MM.1S (cell line): ENCODE data around the gene RCBTB2.

Source experiments
- DNase-seq: peaks from one replicate; pipeline ENCODE4 v3.0.0-alpha.2; 2015
- H2AFZ ChIP-seq: fragments of 300-600 bp; sonication (generic); 2 replicates; pipeline ENCODE4 v1.6.0; 2016; ENCODE audit warnings: antibody characterized with exemption, low read length
- H3F3A ChIP-seq: fragments of 300-600 bp; sonication (generic); 2 replicates; pipeline ENCODE4 v1.6.1; 2016; ENCODE audit warnings: mild to moderate bottlenecking, antibody characterized with exemption, low read length, moderate library complexity, mixed read lengths; ENCODE audit not compliant: insufficient read depth
- H3K27ac ChIP-seq: fragments of 300-600 bp; sonication (generic); 2 replicates; pipeline ENCODE4 v1.5.1; 2016; ENCODE audit warnings: mild to moderate bottlenecking, low read length
- H3K27me3 ChIP-seq: fragments of 300-600 bp; sonication (generic); replicated peaks from 2 replicates; pipeline ENCODE4 v1.6.0; 2016; ENCODE audit warnings: low read length; ENCODE audit not compliant: insufficient read depth
- H3K36me3 ChIP-seq: fragments of 300-600 bp; sonication (generic); replicated peaks from 2 replicates; pipeline ENCODE4 v1.6.1; 2016; ENCODE audit warnings: mild to moderate bottlenecking, low read length, mixed read lengths; ENCODE audit not compliant: insufficient read depth
- H3K4me1 ChIP-seq: fragments of 300-600 bp; sonication (generic); 2 replicates; pipeline ENCODE4 v1.6.1; 2016; ENCODE audit warnings: low read length, mixed read lengths
- H3K4me2 ChIP-seq: fragments of 300-600 bp; sonication (generic); 2 replicates; pipeline ENCODE4 v1.6.0; 2016; ENCODE audit warnings: low read depth, low read length
- H3K4me3 ChIP-seq: fragments of 300-600 bp; sonication (generic); 2 replicates; pipeline ENCODE4 v1.5.1; 2016; ENCODE audit warnings: low read length, mixed read lengths
- H3K79me2 ChIP-seq: fragments of 300-600 bp; sonication (generic); 2 replicates; pipeline ENCODE4 v1.6.1; 2016; ENCODE audit warnings: mixed run types, low read length, mixed read lengths
- H3K9ac ChIP-seq: fragments of 300-600 bp; sonication (generic); 2 replicates; pipeline ENCODE4 v1.6.1; 2016; ENCODE audit warnings: low read length, mixed read lengths
- H3K9me2 ChIP-seq: fragments of 300-600 bp; sonication (generic); replicated peaks from 2 replicates; pipeline ENCODE4 v1.6.1; 2016; ENCODE audit warnings: mild to moderate bottlenecking, low read length, mixed read lengths; ENCODE audit not compliant: insufficient read depth
- H3K9me3 ChIP-seq: fragments of 300-600 bp; sonication (generic); replicated peaks from 2 replicates; pipeline ENCODE4 v1.6.1; 2016; ENCODE audit warnings: mild to moderate bottlenecking, low read length, mixed read lengths; ENCODE audit not compliant: insufficient read depth
- H4K20me1 ChIP-seq: fragments of 300-600 bp; sonication (generic); 2 replicates; pipeline ENCODE4 v1.6.1; 2016; ENCODE audit warnings: mild to moderate bottlenecking, low read length, moderate library complexity, mixed read lengths; ENCODE audit not compliant: insufficient read depth
- CTCF ChIP-seq: fragments of 300-600 bp; sonication (generic); IDR thresholded peaks from 2 replicates; pipeline ENCODE4 v1.5.1; 2016; ENCODE audit warnings: antibody characterized with exemption, low read length, mixed read lengths
- EZH2 ChIP-seq: fragments of 300-600 bp; sonication (generic); optimal IDR thresholded peaks from 2 replicates; pipeline ENCODE3; 2017; ENCODE audit warnings: low read depth, mild to moderate bottlenecking, antibody characterized with exemption, low read length, mixed read lengths
- EZH2phosphoT487 ChIP-seq: fragments of 300-600 bp; sonication (generic); IDR thresholded peaks from 2 replicates; pipeline ENCODE4 v1.6.1; 2018; ENCODE audit warnings: antibody characterized with exemption, low read length

The RCBTB2 gene

GRCh38 chr13:48578516-48579164, 45.8 kb upstream of the RCBTB2 start:
- TF ChIP-seq EZH2phosphoT487 (no peak), EZH2 (no peak), CTCF (no peak)
- H3K27me3 ChIP-seq: peaks cover 36% of the 10 kb centered on the region
- no peak overlapping the region for H3K9ac ChIP-seq
- H3F3A ChIP-seq: peaks cover 2% of the 10 kb centered on the region; the same call in 1 of the 2 replicates
- no peaks in the 10 kb centered on the region for H3K9me2 ChIP-seq
- H3K27ac ChIP-seq: no peak overlapping the region
- no peaks in the 10 kb centered on the region for H3K79me2 ChIP-seq
- peak overlapping the region; percentile 34; the same call in 1 of the 2 replicates for H3K4me2 ChIP-seq
- peaks cover 15% of the 10 kb centered on the region for H3K4me1 ChIP-seq
- no peak overlapping the region for H2AFZ ChIP-seq
- H4K20me1 ChIP-seq: no peaks in the 10 kb centered on the region
- DNase-seq: no peak
- H3K9me3 ChIP-seq: no peaks in the 10 kb centered on the region
- H3K4me3 ChIP-seq: no peak overlapping the region
- no peaks in the 10 kb centered on the region for H3K36me3 ChIP-seq

GRCh38 chr13:48576448-48577010, 43.6 kb upstream of the RCBTB2 start:
- Histone ChIP-seq H3F3A (peaks cover 2% of the 10 kb centered on the region; the same call in 1 of the 2 replicates), H3K4me2 (no peak overlapping the region), H4K20me1 (no peaks in the 10 kb centered on the region), H3K36me3 (no peaks in the 10 kb centered on the region), H3K9me3 (no peaks in the 10 kb centered on the region), H2AFZ (no peak overlapping the region), H3K9me2 (no peaks in the 10 kb centered on the region), H3K27ac (no peak overlapping the region), H3K4me3 (no peak overlapping the region), H3K9ac (no peak overlapping the region), H3K4me1 (peaks cover 15% of the 10 kb centered on the region), H3K27me3 (peaks cover 40% of the 10 kb centered on the region), H3K79me2 (no peaks in the 10 kb centered on the region)
- TF ChIP-seq CTCF (no peak), EZH2 (no peak), EZH2phosphoT487 (no peak)
- DNase-seq: no peak

- no peak overlapping the region for H3K4me2 ChIP-seq
- H3K4me1 ChIP-seq: peaks cover 15% of the 10 kb centered on the region
- H3K36me3 ChIP-seq: no peaks in the 10 kb centered on the region
- no peaks in the 10 kb centered on the region for H3K9me2 ChIP-seq
- H3K79me2 ChIP-seq: no peaks in the 10 kb centered on the region
- H3F3A ChIP-seq: peaks cover 2% of the 10 kb centered on the region; the same call in 1 of the 2 replicates
- H2AFZ ChIP-seq: no peak overlapping the region
- H3K27ac ChIP-seq: no peak overlapping the region
- TF ChIP-seq EZH2phosphoT487 (no peak), CTCF (no peak), EZH2 (no peak)
- no peak for DNase-seq
- no peaks in the 10 kb centered on the region for H4K20me1 ChIP-seq
- no peaks in the 10 kb centered on the region for H3K9me3 ChIP-seq
- H3K27me3 ChIP-seq: peaks cover 47% of the 10 kb centered on the region
- no peak overlapping the region for H3K9ac ChIP-seq
- H3K4me3 ChIP-seq: no peak overlapping the region
These were observed 42.2 kb upstream of the RCBTB2 start for GRCh38 chr13:48575031-48575430.
